Common myeloid progenitor, CD34-positive (primary cell): ENCODE data around the gene METTL24.
A peak's percentile ranks its signal among the peaks of the same experiment; 100 is the strongest.

ENCODE experiments used
- CTCF ChIA-PET: fragments of 350-600 bp; sonication (Branson Sonifier 250); formaldehyde crosslinking; loops from one replicate; lab custom pipeline; 2021; ENCODE audit warnings: antibody characterized with exemption; lab: Charles Lee
- POLR2A ChIA-PET: fragments of 350-600 bp; sonication (Branson Sonifier 250); formaldehyde crosslinking; loops from one replicate; lab custom pipeline; 2021; ENCODE audit warnings: antibody characterized with exemption; lab: Charles Lee
- DNase-seq, 3 donors: peaks; one replicate each; pipeline versions ENCODE4 v3.0.0 to v3.0.0-alpha.2; 2013
- H3K27ac ChIP-seq, 2 experiments: 1 replicate in 1 of 2; 2 replicates in 1 of 2; pipeline ENCODE4 v1.7.0; 2013; ENCODE audit warnings: inconsistent platforms in 2 of 2, low read length in 2 of 2, mild to moderate bottlenecking in 2 of 2, low read depth in 1 of 2, moderate library complexity in 1 of 2; ENCODE audit not compliant: severe bottlenecking in 2 of 2, insufficient read depth in 1 of 2, poor library complexity in 1 of 2
- H3K27me3 ChIP-seq, 5 experiments: replicated peaks in 2 of 5; 1 replicate in 3 of 5; 2 replicates in 2 of 5; pipeline versions ENCODE4 v1.6.1 to v1.7.0; 2013; ENCODE audit warnings: low read length in 4 of 5, mild to moderate bottlenecking in 2 of 5, moderate library complexity in 2 of 5, inconsistent platforms in 1 of 5; ENCODE audit not compliant: insufficient read depth in 5 of 5, control insufficient read depth in 4 of 5
- H3K36me3 ChIP-seq, 4 experiments: 1 replicate in 2 of 4; 2 replicates in 2 of 4; pipeline versions ENCODE4 v1.6.1 to v1.7.0; 2013; ENCODE audit warnings: low read length in 3 of 4, control low read depth in 1 of 4, mild to moderate bottlenecking in 1 of 4; ENCODE audit not compliant: control insufficient read depth in 4 of 4, insufficient read depth in 4 of 4
- H3K4me1 ChIP-seq, 4 experiments: 1 replicate in 3 of 4; 2 replicates in 1 of 4; pipeline versions ENCODE4 v1.6.1 to v1.7.1; 2013; ENCODE audit warnings: low read length in 3 of 4, mild to moderate bottlenecking in 3 of 4, control low read depth in 1 of 4, inconsistent platforms in 1 of 4, moderate library complexity in 1 of 4; ENCODE audit not compliant: control insufficient read depth in 4 of 4, insufficient read depth in 4 of 4; ENCODE audit errors: control extremely low read depth in 1 of 4
- H3K4me3 ChIP-seq, 7 experiments: 1 replicate in 4 of 7; 2 replicates in 3 of 7; pipeline versions ENCODE4 v1.5.1 to v1.7.0; 2013; ENCODE audit warnings: mild to moderate bottlenecking in 7 of 7, low read length in 6 of 7, moderate library complexity in 6 of 7, inconsistent platforms in 2 of 7, low read depth in 2 of 7, control low read depth in 1 of 7; ENCODE audit not compliant: insufficient read depth in 4 of 7, control insufficient read depth in 1 of 7; ENCODE audit errors: extremely low read depth in 1 of 7
- H3K9me3 ChIP-seq, 5 experiments: 1 replicate in 4 of 5; 2 replicates in 1 of 5; pipeline versions ENCODE4 v1.6.1 to v1.7.1; 2013; ENCODE audit warnings: low read length in 4 of 5, mild to moderate bottlenecking in 2 of 5, inconsistent platforms in 1 of 5, low read depth in 1 of 5, moderate library complexity in 1 of 5; ENCODE audit not compliant: control insufficient read depth in 4 of 5, insufficient read depth in 2 of 5; ENCODE audit errors: control extremely low read depth in 1 of 5
- WGBS: methylation state at CpG from one replicate; pipeline ENCODE4 v1.1.5; 2013; ENCODE audit not compliant: insufficient coverage; 5-methylcytosine and 5-hydroxymethylcytosine counted together

Gene METTL24

GRCh38 chr6:110366256-110366655 lies 8.1 kb upstream of the METTL24 start:
- 94% methylated on average over 2 of the region's 2 CpGs for WGBS
- POLR2A ChIA-PET, result no interaction called here
- peak in 1 of 3 donors; percentile 10 for DNase-seq

GRCh38 chr6:110364364-110365105 lies 6.4 kb upstream of the METTL24 start:
- Histone ChIP-seq H3K27ac (no peak overlapping the region), H3K27me3 (no peaks in the 10 kb centered on the region), H3K4me3 (no peak overlapping the region), H3K9me3 (no peaks in the 10 kb centered on the region), H3K4me1 (peaks cover 0 to 3% (median 1%) of the 10 kb centered on the region in 4 experiments), H3K36me3 (no peaks in the 10 kb centered on the region)
- 88% methylated on average over 1 of the region's 5 CpGs for WGBS
- ChIA-PET CTCF (interaction anchor here (0.6 to 2.9 kb wide), 3 partner anchors 10 to 324 kb away, joined by 3 to 16 read pairs (median 4); no protein-coding TSS in a partner anchor), POLR2A (no interaction called here)
- DNase-seq, result no peak

More at GRCh38 chr6:110366256-110366655, 8.1 kb upstream of the METTL24 start:
- H3K27ac ChIP-seq, result no peak overlapping the region
- H3K27me3 ChIP-seq, result no peaks in the 10 kb centered on the region
- H3K4me3 ChIP-seq, result no peak overlapping the region
- CTCF ChIA-PET, result interaction anchor here (0.7 to 2.9 kb wide), 4 partner anchors 12 to 332 kb away, joined by 3 to 16 read pairs (median 3); no protein-coding TSS in a partner anchor
- H3K9me3 ChIP-seq, result no peaks in the 10 kb centered on the region
- H3K4me1 ChIP-seq, result peaks cover 0 to 3% (median 1%) of the 10 kb centered on the region in 4 experiments
- no peaks in the 10 kb centered on the region for H3K36me3 ChIP-seq

GRCh38 chr6:110363748-110364147 lies 5.6 kb upstream of the METTL24 start:
- no peak for DNase-seq
- no peaks in the 10 kb centered on the region for H3K36me3 ChIP-seq
- 97% methylated on average over 3 of the region's 3 CpGs for WGBS
- CTCF ChIA-PET, result interaction anchor here (0.7 to 2.9 kb wide), 3 partner anchors 9 to 261 kb away, joined by 4 to 16 read pairs (median 4); no protein-coding TSS in a partner anchor
- H3K9me3 ChIP-seq, result no peaks in the 10 kb centered on the region
- no peak overlapping the region for H3K27ac ChIP-seq
- no peak overlapping the region for H3K4me3 ChIP-seq
- POLR2A ChIA-PET, result no interaction called here
- H3K27me3 ChIP-seq, result no peaks in the 10 kb centered on the region
- H3K4me1 ChIP-seq, result peaks cover 0 to 7% (median 3%) of the 10 kb centered on the region in 4 experiments

GRCh38 chr6:110360676-110361075 lies 2.5 kb upstream of the METTL24 start:
- DNase-seq, result peak in 2 of 3 donors; percentile 15 to 31
- POLR2A ChIA-PET, result no interaction called here
- no peaks in the 10 kb centered on the region for H3K9me3 ChIP-seq
- CTCF ChIA-PET, result no interaction called here
- 94% methylated on average over 3 of the region's 3 CpGs for WGBS
- no peak overlapping the region for H3K4me3 ChIP-seq
- peaks cover 0 to 21% (median 15%) of the 10 kb centered on the region in 4 experiments for H3K4me1 ChIP-seq
- peaks cover 0 to 5% (median 0%) of the 10 kb centered on the region in 5 experiments for H3K27me3 ChIP-seq
- no peaks in the 10 kb centered on the region for H3K36me3 ChIP-seq
- no peak overlapping the region for H3K27ac ChIP-seq

- ChIA-PET POLR2A (no interaction called here), CTCF (interaction anchor here (1.2 kb wide), 1 partner anchor 32 kb away, joined by 5 read pairs; no protein-coding TSS in a partner anchor)
- Histone ChIP-seq H3K9me3 (no peaks in the 10 kb centered on the region), H3K4me1 (peaks cover 0 to 21% (median 15%) of the 10 kb centered on the region in 4 experiments), H3K4me3 (no peak overlapping the region), H3K36me3 (no peaks in the 10 kb centered on the region), H3K27me3 (peaks cover 0 to 5% (median 0%) of the 10 kb centered on the region in 5 experiments), H3K27ac (no peak overlapping the region)
- no peak for DNase-seq
- 93% methylated on average over 3 of the region's 5 CpGs for WGBS
These were observed 1.4 kb upstream of the METTL24 start for GRCh38 chr6:110359556-110359955.

- ChIA-PET CTCF (interaction anchor here (1.2 to 1.4 kb wide), 2 partner anchors 10 to 33 kb away, joined by 3 to 5 read pairs; no protein-coding TSS in a partner anchor), POLR2A (no interaction called here)
- WGBS, result 8% methylated on average over 7 of the region's 13 CpGs
- Histone ChIP-seq H3K9me3 (no peaks in the 10 kb centered on the region), H3K27ac (no peak overlapping the region), H3K36me3 (no peaks in the 10 kb centered on the region), H3K4me3 (peak overlapping the region; percentile 46 to 84 (median 63)), H3K27me3 (peaks cover 0 to 5% (median 0%) of the 10 kb centered on the region in 5 experiments), H3K4me1 (peaks cover 0 to 21% (median 15%) of the 10 kb centered on the region in 4 experiments)
- DNase-seq, result peak in 1 of 3 donors; percentile 28
These were observed 508 bp upstream of the METTL24 start for GRCh38 chr6:110358553-110359160.
